Measurements from ENCODE around the gene GABRG3. TPM values are rescaled to one million over a fixed set of nuclear protein-coding genes. Genes with fewer than 3 reads are reported as not detected.

Gene GABRG3
- total and polyA plus RNA-seq, 9 of the 15 experiments (the other 6 are each of a cell fraction or from before 2014, with no cell fraction given): 4.0 to 15.1 (median 11.2) TPM

- no peaks in the 10 kb centered on the region for H3K27me3 ChIP-seq (ENCODE audit: control insufficient read depth in 2 of 2, insufficient read depth in 2 of 2, low read length in 2 of 2)
- DNase-seq (ENCODE audit: extremely low read depth in 1 of 4, low spot score in 3 of 4): peak in 1 of 4 experiments; percentile 40
- no peaks in the 10 kb centered on the region for H3K9me1 ChIP-seq (ENCODE audit: control insufficient read depth, insufficient read depth, low read length)
- no peak for FAIRE-seq
- POLR2A ChIA-PET: interaction anchor here (0.9 to 1.3 kb wide), 3 partner anchors 30 to 459 kb away, joined by 3 read pairs; no protein-coding TSS in a partner anchor
- no peak overlapping the region for H3K27ac ChIP-seq (ENCODE audit: extremely low read depth, low read depth, low read length)
- no peak overlapping the region for H3K4me2 ChIP-seq (ENCODE audit: insufficient read depth, low read length)
- no TSS peak for BruUV-seq (replicated peaks)
- no peaks in the 10 kb centered on the region for H3K9me3 ChIP-seq (replicated peaks; ENCODE audit: control insufficient read depth, insufficient read depth, low read depth, low read length)
- WGBS (ENCODE audit: insufficient coverage, low coverage, missing lambda C conversion rate): 26% methylated on average over 2 of the region's 2 CpGs
- H4K20me1 ChIP-seq (replicated peaks; ENCODE audit: control insufficient read depth, insufficient read depth, low read length): no peaks in the 10 kb centered on the region; the same call in 1 of the 2 replicates
- H3K36me3 ChIP-seq (ENCODE audit: control insufficient read depth, insufficient read depth, low read length): no peaks in the 10 kb centered on the region
- intact Hi-C loops (cut with micrococcal nuclease) (no loop called here), in situ Hi-C loops (cut with MboI) (loop anchor here (10.0 kb wide), 1 partner anchor 299 kb away; no protein-coding TSS in a partner anchor)
- no peak overlapping the region for H3K9ac ChIP-seq (ENCODE audit: insufficient read depth in 1 of 2, low read depth in 2 of 2, low read length in 2 of 2)
- no peaks in the 10 kb centered on the region for H3K79me2 ChIP-seq (ENCODE audit: control insufficient read depth, insufficient read depth, low read length)
- no peak for ATAC-seq
- H3K4me1 ChIP-seq (replicated peaks in 1 of 2; ENCODE audit: control insufficient read depth in 2 of 2, insufficient read depth in 2 of 2, low read length in 2 of 2): peaks cover 0 to 3% of the 10 kb centered on the region in 2 experiments; a peak in 2 of 5 replicates
- CTCF ChIA-PET (ENCODE audit: low intra/inter-chr PET ratio): no interaction called here
- no peak overlapping the region for H2AFZ ChIP-seq (ENCODE audit: low read depth, low read length)
- no peak overlapping the region for H3K4me3 ChIP-seq
- TF ChIP-seq TEAD4 (IDR thresholded peaks at IDR 0.05; ENCODE audit: low read length) (no peak), TEAD4 (CRISPR knock-in tag; IDR thresholded peaks at IDR 0.05; ENCODE audit: borderline replicate concordance) (no peak), ZNF384 (IDR thresholded peaks at IDR 0.05; ENCODE audit: low read depth, low read length) (no peak), ZNF239 (CRISPR knock-in tag; IDR thresholded peaks at IDR 0.05) (no peak), XRCC3 (IDR thresholded peaks at IDR 0.05) (no peak), EGR1 (conservative IDR thresholded peaks at IDR 0.05) (no peak), MAFG (tag; conservative IDR thresholded peaks at IDR 0.05) (peak; percentile 51), ZNF316 (IDR thresholded peaks at IDR 0.05) (peak; percentile 80), HNRNPUL1 (IDR thresholded peaks at IDR 0.05; ENCODE audit: low read length) (no peak), NFXL1 (CRISPR knock-in tag; IDR thresholded peaks at IDR 0.05) (no peak), E2F6 (IDR thresholded peaks at IDR 0.05; ENCODE audit: borderline replicate concordance in 1 of 2, extremely low read depth in 1 of 2, insufficient read depth in 1 of 2, insufficient read length in 1 of 2, low read depth in 1 of 2, low read length in 1 of 2, poor library complexity in 1 of 2, severe bottlenecking in 1 of 2) (no peak), NFE2 (IDR thresholded peaks at IDR 0.05; ENCODE audit: low read depth) (peak; percentile 39; the same call in 1 of the 2 replicates), KAT2B (IDR thresholded peaks at IDR 0.05; ENCODE audit: low read depth, low read length) (no peak), C11orf30 (IDR thresholded peaks at IDR 0.05; ENCODE audit: low read depth) (peak; percentile 82), SMARCB1 (IDR thresholded peaks at IDR 0.05; ENCODE audit: insufficient read length, low read depth) (no peak), TCF7L2 (IDR thresholded peaks at IDR 0.05; ENCODE audit: low read depth, low read length) (no peak), ZBTB11 (CRISPR knock-in tag; IDR thresholded peaks at IDR 0.05) (no peak), NFIC (IDR thresholded peaks at IDR 0.05) (peak; percentile 78)
- TF ChIP-seq, protein P1, sequence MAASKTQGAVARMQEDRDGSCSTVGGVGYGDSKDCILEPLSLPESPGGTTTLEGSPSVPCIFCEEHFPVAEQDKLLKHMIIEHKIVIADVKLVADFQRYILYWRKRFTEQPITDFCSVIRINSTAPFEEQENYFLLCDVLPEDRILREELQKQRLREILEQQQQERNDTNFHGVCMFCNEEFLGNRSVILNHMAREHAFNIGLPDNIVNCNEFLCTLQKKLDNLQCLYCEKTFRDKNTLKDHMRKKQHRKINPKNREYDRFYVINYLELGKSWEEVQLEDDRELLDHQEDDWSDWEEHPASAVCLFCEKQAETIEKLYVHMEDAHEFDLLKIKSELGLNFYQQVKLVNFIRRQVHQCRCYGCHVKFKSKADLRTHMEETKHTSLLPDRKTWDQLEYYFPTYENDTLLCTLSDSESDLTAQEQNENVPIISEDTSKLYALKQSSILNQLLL (CRISPR knock-in tag; IDR thresholded peaks at IDR 0.05; ENCODE audit: borderline replicate concordance): no peak
Observed at GRCh38 chr15:27353856-27354255, 382.9 kb downstream of the GABRG3 start.

All from K562 (cell line).